NCI-H2081 treated with DMSO at 0.1 percent for 48 hours (cell line): ENCODE results near the gene THSD1.
"Not testable (repeated sequence)": the region's sequence is repeated elsewhere in the genome, so short reads cannot be mapped to it uniquely, and the experiment has no call there.

Experiments
- DNase-seq: peaks from one replicate; lab custom pipeline; 2025; lab: John Stamatoyannopoulos, UW

Gene THSD1

GRCh38 chr13:52411629-52412028 is 5.7 kb upstream of the THSD1 start:
- no peak for DNase-seq

GRCh38 chr13:52408071-52408658 is 2.2 kb upstream of the THSD1 start:
- DNase-seq: not testable (repeated sequence)

- DNase-seq: not testable (repeated sequence)
These were observed 1.5 kb upstream of the THSD1 start for GRCh38 chr13:52407436-52407835.

GRCh38 chr13:52406629-52407028 is 657 bp upstream of the THSD1 start:
- no peak for DNase-seq

GRCh38 chr13:52405369-52405766 is 604 bp downstream of the THSD1 start:
- DNase-seq: no peak

- DNase-seq: no peak
These were observed 6.3 kb downstream of the THSD1 start for GRCh38 chr13:52399708-52400107.

- DNase-seq: no peak
These were observed 6.9 kb downstream of the THSD1 start for GRCh38 chr13:52399046-52399445.

GRCh38 chr13:52395704-52396103 is 10.3 kb downstream of the THSD1 start:
- DNase-seq: no peak

- no peak for DNase-seq
These were observed 11.4 kb downstream of the THSD1 start for GRCh38 chr13:52394586-52394985.

- DNase-seq: no peak
These were observed 12.2 kb downstream of the THSD1 start for GRCh38 chr13:52393572-52394357.

- no peak for DNase-seq
These were observed 18.3 kb downstream of the THSD1 start for GRCh38 chr13:52387721-52388120.

- no peak for DNase-seq
These were observed 20.1 kb downstream of the THSD1 start for GRCh38 chr13:52385870-52386269.

GRCh38 chr13:52383366-52383765 is 22.6 kb downstream of the THSD1 start:
- DNase-seq: no peak

GRCh38 chr13:52378312-52378711 is 27.7 kb downstream of the THSD1 start:
- no peak for DNase-seq

- DNase-seq: no peak
These were observed 28.1 kb downstream of the THSD1 start for GRCh38 chr13:52377898-52378297.

GRCh38 chr13:52374873-52375411 is 31.0 kb downstream of the THSD1 start:
- no peak for DNase-seq

GRCh38 chr13:52374389-52374788 is 31.6 kb downstream of the THSD1 start:
- no peak for DNase-seq

GRCh38 chr13:52373277-52373676 is 32.7 kb downstream of the THSD1 start:
- DNase-seq: not testable (repeated sequence)

GRCh38 chr13:52371736-52372247 is 34.2 kb downstream of the THSD1 start:
- DNase-seq: no peak

- DNase-seq: no peak
These were observed 39.7 kb downstream of the THSD1 start for GRCh38 chr13:52366291-52366690.

- not testable (repeated sequence) for DNase-seq
These were observed 43.6 kb downstream of the THSD1 start for GRCh38 chr13:52362169-52362887.

GRCh38 chr13:52361225-52361624 is 44.7 kb downstream of the THSD1 start:
- no peak for DNase-seq

GRCh38 chr13:52359534-52359933 is 46.4 kb downstream of the THSD1 start:
- DNase-seq: no peak
